Measurements from ENCODE around the gene CCR5. TPM values are rescaled to one million over a fixed set of nuclear protein-coding genes. Genes with fewer than 3 reads are reported as not detected.

CCR5 gene
- total RNA-seq, 1 experiment from 2014 or later: not detected

DNA sequence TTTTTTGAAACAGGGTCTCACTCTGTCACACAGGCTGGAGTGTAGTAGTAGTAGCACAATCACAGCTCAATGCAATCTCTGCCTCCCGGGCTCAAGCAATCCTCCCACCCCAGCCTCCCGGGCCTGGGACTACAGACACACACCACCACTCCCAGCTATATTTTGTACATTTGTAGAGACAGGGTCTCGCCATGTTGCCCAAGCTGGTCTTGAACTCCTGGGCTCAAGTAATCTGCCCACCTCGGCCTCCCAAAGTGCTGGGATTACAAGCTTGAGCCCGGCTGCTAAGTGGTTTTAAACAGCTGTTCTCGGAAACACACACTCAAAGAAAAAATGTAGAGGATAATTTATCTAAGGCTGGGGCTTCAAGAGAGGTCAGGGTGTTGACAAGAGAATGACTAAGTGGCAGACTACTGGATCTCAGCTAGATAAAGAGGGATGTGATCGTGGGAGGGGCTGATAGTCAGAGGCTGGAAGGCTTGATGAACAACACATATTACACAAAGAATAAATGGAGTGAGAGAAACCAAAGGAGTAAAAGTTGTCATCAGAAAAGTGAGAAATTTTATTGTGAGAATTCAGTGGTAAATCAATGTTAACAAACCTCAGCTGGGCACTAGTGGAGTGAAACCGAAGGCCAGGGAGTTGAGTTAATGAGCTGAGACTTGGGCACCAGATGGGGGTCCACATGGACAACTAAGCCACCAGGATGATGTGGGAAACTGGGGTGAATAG lies 29.4 kb downstream of the CCR5 start (continued):
- TF ChIP-seq, protein P1, sequence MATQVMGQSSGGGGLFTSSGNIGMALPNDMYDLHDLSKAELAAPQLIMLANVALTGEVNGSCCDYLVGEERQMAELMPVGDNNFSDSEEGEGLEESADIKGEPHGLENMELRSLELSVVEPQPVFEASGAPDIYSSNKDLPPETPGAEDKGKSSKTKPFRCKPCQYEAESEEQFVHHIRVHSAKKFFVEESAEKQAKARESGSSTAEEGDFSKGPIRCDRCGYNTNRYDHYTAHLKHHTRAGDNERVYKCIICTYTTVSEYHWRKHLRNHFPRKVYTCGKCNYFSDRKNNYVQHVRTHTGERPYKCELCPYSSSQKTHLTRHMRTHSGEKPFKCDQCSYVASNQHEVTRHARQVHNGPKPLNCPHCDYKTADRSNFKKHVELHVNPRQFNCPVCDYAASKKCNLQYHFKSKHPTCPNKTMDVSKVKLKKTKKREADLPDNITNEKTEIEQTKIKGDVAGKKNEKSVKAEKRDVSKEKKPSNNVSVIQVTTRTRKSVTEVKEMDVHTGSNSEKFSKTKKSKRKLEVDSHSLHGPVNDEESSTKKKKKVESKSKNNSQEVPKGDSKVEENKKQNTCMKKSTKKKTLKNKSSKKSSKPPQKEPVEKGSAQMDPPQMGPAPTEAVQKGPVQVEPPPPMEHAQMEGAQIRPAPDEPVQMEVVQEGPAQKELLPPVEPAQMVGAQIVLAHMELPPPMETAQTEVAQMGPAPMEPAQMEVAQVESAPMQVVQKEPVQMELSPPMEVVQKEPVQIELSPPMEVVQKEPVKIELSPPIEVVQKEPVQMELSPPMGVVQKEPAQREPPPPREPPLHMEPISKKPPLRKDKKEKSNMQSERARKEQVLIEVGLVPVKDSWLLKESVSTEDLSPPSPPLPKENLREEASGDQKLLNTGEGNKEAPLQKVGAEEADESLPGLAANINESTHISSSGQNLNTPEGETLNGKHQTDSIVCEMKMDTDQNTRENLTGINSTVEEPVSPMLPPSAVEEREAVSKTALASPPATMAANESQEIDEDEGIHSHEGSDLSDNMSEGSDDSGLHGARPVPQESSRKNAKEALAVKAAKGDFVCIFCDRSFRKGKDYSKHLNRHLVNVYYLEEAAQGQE (IDR thresholded peaks at IDR 0.05; ENCODE audit: low read depth): no peak

DNA sequence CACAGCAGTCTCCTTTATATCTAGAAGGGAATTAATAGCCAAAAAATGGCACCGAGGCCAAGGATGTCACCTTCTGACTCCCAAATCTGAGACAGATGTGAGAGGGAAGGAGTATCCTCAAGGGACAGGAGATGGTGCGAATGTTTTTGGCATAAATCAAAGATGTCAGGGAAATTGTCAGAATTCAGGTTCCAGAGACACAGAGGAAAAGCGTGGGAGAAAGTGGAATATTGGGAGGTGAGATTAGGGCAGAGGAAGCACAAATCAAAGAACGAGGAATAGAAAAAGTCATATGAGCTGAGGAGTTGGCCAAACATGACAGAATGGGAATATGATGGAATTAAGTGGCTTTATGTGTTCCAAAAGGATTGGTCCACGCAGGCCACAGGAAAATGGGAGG lies 30.1 kb downstream of the CCR5 start:
- H3K9me2 ChIP-seq (ENCODE audit: insufficient read depth): no peaks in the 10 kb centered on the region
- no peak overlapping the region for H3K9ac ChIP-seq (ENCODE audit: low read length)
- H4K20me1 ChIP-seq (ENCODE audit: insufficient read depth): no peaks in the 10 kb centered on the region
- no peaks in the 10 kb centered on the region for H3K27me3 ChIP-seq (ENCODE audit: insufficient read depth, low read length)
- intact Hi-C loops (cut with micrococcal nuclease): no loop called here
- H3K4me3 ChIP-seq (replicated peaks in 1 of 2; ENCODE audit: low read depth in 1 of 2, low read length in 2 of 2): no peak overlapping the region
- H3K79me2 ChIP-seq (ENCODE audit: insufficient read depth, low read length): no peaks in the 10 kb centered on the region
- no peaks in the 10 kb centered on the region for H3K4me1 ChIP-seq (ENCODE audit: control insufficient read depth in 1 of 2, insufficient read depth in 2 of 2, low read length in 2 of 2)
- no peaks in the 10 kb centered on the region for H3K36me3 ChIP-seq (ENCODE audit: control insufficient read depth in 1 of 2, insufficient read depth in 2 of 2, low read length in 2 of 2)
- RAD21 ChIA-PET (ENCODE audit: low non-redundant PET in 1 of 2, low total read pairs in 2 of 2, uncharacterized antibody in 2 of 2, unreplicated experiment in 2 of 2): no interaction called here
- no peak for DNase-seq (ENCODE audit: low read depth, low spot score)
- H2AFZ ChIP-seq (ENCODE audit: low read depth, low read length, poor library complexity, severe bottlenecking): no peak overlapping the region
- POLR2A ChIA-PET: no interaction called here
- CTCF ChIA-PET: no interaction called here
- no TSS peak for BruUV-seq (replicated peaks)
- H3K9me3 ChIP-seq (ENCODE audit: control insufficient read depth in 1 of 2, insufficient read depth in 1 of 2, low read depth in 1 of 2, low read length in 2 of 2): no peaks in the 10 kb centered on the region
- TF ChIP-seq CEBPB (IDR thresholded peaks at IDR 0.05; ENCODE audit: low read depth) (no peak), POLR2A (IDR thresholded peaks at IDR 0.05; ENCODE audit: borderline replicate concordance, extremely low read depth, insufficient read depth, insufficient read length) (no peak), EGR1 (IDR thresholded peaks at IDR 0.05; ENCODE audit: low read depth) (no peak), ZFX (IDR thresholded peaks at IDR 0.05) (no peak), POLR2AphosphoS5 (IDR thresholded peaks at IDR 0.05; ENCODE audit: low read depth, low read length) (no peak), MAX (IDR thresholded peaks at IDR 0.05) (no peak), EZH2 (IDR thresholded peaks at IDR 0.05) (no peak)
- ATAC-seq: no peak
- no peak overlapping the region for H3K27ac ChIP-seq (ENCODE audit: low read depth, low read length)
- no peak overlapping the region for H3K4me2 ChIP-seq (ENCODE audit: low read length)

All from HCT116 (cell line).